Sigmoid colon (tissue), 7 donors: ENCODE measurements around the gene LLGL2. TPM values are rescaled to one million over a fixed set of nuclear protein-coding genes. Genes with fewer than 3 reads are reported as not detected.

Source experiments
- DNase-seq: peaks from one replicate; pipeline ENCODE4 v3.0.0-alpha.2; 2019
- H3K27ac ChIP-seq, 4 donors: fragments of 200-600 bp; sonication (generic); one replicate each; pipeline ENCODE4 v1.5.1; 2016 to 2019; ENCODE audit warnings: mild to moderate bottlenecking in 1 of 4
- H3K27me3 ChIP-seq, 3 donors: fragments of 200-600 bp; sonication (generic); one replicate each; pipeline ENCODE4 v1.5.1; 2019; ENCODE audit warnings: mild to moderate bottlenecking in 1 of 3
- H3K36me3 ChIP-seq, 4 donors: fragments of 200-600 bp; sonication (generic); one replicate each; pipeline ENCODE4 v1.5.1; 2016 to 2019
- H3K4me1 ChIP-seq, 4 donors: fragments of 200-600 bp; sonication (generic); one replicate each; pipeline ENCODE4 v1.5.1; 2017 to 2019
- H3K4me3 ChIP-seq, 4 donors: fragments of 200-600 bp; sonication (generic); one replicate each; pipeline ENCODE4 v1.5.1; 2017 to 2019; ENCODE audit warnings: mild to moderate bottlenecking in 2 of 4, moderate library complexity in 1 of 4
- H3K9me3 ChIP-seq, 4 donors: fragments of 200-600 bp in 3 of 4; sonication (generic) in 3 of 4; one replicate each; pipeline versions ENCODE4 v1.5.1 to v1.6.1; 2013 to 2019
- EP300 ChIP-seq, 4 donors: sonication (generic); formaldehyde crosslinking; IDR thresholded peaks; one replicate each; pipeline ENCODE4 v1.6.1; 2017; ENCODE audit warnings: antibody characterized with exemption in 4 of 4
- POLR2A ChIP-seq, 2 donors: fragments of 450-650 bp; IDR thresholded peaks; one replicate each; pipeline ENCODE4 v1.6.1; 2016; ENCODE audit warnings: antibody characterized with exemption in 2 of 2, mild to moderate bottlenecking in 2 of 2, moderate library complexity in 2 of 2
- POLR2AphosphoS5 ChIP-seq, 4 donors: sonication (generic); formaldehyde crosslinking; IDR thresholded peaks; one replicate each; pipeline ENCODE4 v1.6.1; 2017; ENCODE audit warnings: antibody characterized with exemption in 4 of 4
- WGBS, 2 donors: extraction: QIAGEN DNeasy Blood & Tissue Kit; methylation state at CpG; one replicate each; pipeline ENCODE4 v1.1.7; 2013; 5-methylcytosine and 5-hydroxymethylcytosine counted together
- intact Hi-C: fragments of 100-400 bp; cut with DNase I; formaldehyde crosslinking; loops from one replicate; pipeline ENCODE4 v1.15.1; 2023
- polyA plus RNA-seq, 3 donors: library from polyadenylated mRNA; stranded (reverse); fragments of 200-250 nt; gene quantifications; one replicate each; pipeline ENCODE4 v1.2.3, GENCODE V29; 2013
- total RNA-seq, 4 donors: library from RNA; depleted of rRNA; stranded (reverse); fragments of >200 nt; gene quantifications; one replicate each; pipeline ENCODE4 v1.1.0, GENCODE V29; 2016
- TF ChIP-seq, protein P1 (sequence below), 4 experiments: fragments of 450-650 bp in 3 of 4; fragments of 200-600 bp in 1 of 4; IDR thresholded peaks; one replicate each; pipeline ENCODE4 v1.5.1; 2016 to 2019; ENCODE audit warnings: antibody characterized with exemption in 4 of 4, mild to moderate bottlenecking in 3 of 4, moderate library complexity in 2 of 4
- donor health status: healthy with polysubstance abuse.
- donor health status: Bipolar disorder and iron deficiency.
- donor health status: healthy.

LLGL2 gene
- total and polyA plus RNA-seq, 7 donors = 1.4 to 299 (median 5.0) TPM

DNA sequence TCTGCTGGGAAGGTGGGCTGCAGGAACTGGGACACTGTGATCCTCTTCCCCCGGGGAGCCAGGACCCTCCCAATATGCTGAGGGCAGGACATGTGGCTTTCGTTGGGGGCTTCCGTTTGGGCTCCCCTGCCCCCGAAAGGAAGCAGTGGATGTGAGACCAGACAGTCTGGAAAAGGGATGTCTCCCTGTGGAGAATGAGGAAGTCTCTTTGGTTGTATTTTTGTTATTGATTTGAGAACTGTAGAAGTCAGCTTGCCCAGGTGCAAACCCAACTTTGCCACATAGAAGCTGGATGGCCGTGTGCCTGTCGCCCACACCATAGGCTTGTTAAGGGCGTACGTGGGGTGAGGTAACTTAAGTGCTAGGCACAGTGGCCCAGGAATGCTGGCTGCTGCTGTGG, 18.8 kb downstream of the LLGL2 start:
- H3K4me3 ChIP-seq = no peak overlapping the region
- no peaks in the 10 kb centered on the region for H3K27me3 ChIP-seq
- DNase-seq = no peak
- TF ChIP-seq EP300 (IDR thresholded peaks at IDR 0.05) = no peak
- no peak for TF ChIP-seq POLR2AphosphoS5 (IDR thresholded peaks at IDR 0.05)
- TF ChIP-seq, protein P1, sequence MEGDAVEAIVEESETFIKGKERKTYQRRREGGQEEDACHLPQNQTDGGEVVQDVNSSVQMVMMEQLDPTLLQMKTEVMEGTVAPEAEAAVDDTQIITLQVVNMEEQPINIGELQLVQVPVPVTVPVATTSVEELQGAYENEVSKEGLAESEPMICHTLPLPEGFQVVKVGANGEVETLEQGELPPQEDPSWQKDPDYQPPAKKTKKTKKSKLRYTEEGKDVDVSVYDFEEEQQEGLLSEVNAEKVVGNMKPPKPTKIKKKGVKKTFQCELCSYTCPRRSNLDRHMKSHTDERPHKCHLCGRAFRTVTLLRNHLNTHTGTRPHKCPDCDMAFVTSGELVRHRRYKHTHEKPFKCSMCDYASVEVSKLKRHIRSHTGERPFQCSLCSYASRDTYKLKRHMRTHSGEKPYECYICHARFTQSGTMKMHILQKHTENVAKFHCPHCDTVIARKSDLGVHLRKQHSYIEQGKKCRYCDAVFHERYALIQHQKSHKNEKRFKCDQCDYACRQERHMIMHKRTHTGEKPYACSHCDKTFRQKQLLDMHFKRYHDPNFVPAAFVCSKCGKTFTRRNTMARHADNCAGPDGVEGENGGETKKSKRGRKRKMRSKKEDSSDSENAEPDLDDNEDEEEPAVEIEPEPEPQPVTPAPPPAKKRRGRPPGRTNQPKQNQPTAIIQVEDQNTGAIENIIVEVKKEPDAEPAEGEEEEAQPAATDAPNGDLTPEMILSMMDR (IDR thresholded peaks at IDR 0.05) = no peak
- no peak for TF ChIP-seq POLR2A (IDR thresholded peaks at IDR 0.05)
- no peaks in the 10 kb centered on the region for H3K9me3 ChIP-seq
- 38 to 70% methylated on average over 8 of the region's 8 CpGs for WGBS, 2 donors
- no peak overlapping the region for H3K27ac ChIP-seq
- no peaks in the 10 kb centered on the region for H3K4me1 ChIP-seq
- intact Hi-C loops = no loop called here
- H3K36me3 ChIP-seq = no peaks in the 10 kb centered on the region

DNA sequence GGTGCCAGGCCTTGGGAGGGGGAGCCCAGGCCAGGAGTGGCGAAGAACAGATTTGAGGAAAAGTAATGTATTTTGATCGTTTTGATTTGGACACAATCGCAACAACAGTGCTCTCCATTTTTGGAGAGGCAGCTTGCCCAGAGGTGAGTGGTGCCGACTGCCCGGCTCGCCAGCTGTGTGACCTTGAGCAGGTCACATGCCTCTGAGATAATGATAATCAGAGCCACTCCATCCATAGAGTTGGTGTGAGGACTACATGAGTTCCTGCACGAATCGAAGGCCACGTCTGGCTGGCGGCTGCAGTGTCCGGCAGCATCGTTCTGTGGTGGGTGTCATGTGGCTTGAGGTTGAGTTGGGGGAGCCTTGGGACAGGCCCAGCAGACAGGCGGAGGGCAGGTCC, 20.7 kb downstream of the LLGL2 start:
- H3K4me1 ChIP-seq = no peaks in the 10 kb centered on the region
- no peaks in the 10 kb centered on the region for H3K9me3 ChIP-seq
- TF ChIP-seq EP300 (IDR thresholded peaks at IDR 0.05) (no peak), POLR2AphosphoS5 (IDR thresholded peaks at IDR 0.05) (no peak), POLR2A (IDR thresholded peaks at IDR 0.05) (no peak)
- TF ChIP-seq, protein P1 (IDR thresholded peaks at IDR 0.05) = no peak
- intact Hi-C loops = no loop called here
- H3K27ac ChIP-seq = no peak overlapping the region
- H3K27me3 ChIP-seq = no peaks in the 10 kb centered on the region
- no peaks in the 10 kb centered on the region for H3K36me3 ChIP-seq
- H3K4me3 ChIP-seq = no peak overlapping the region
- DNase-seq = no peak
- WGBS, 2 donors = 88 to 95% methylated on average over 13 of the region's 13 CpGs

DNA sequence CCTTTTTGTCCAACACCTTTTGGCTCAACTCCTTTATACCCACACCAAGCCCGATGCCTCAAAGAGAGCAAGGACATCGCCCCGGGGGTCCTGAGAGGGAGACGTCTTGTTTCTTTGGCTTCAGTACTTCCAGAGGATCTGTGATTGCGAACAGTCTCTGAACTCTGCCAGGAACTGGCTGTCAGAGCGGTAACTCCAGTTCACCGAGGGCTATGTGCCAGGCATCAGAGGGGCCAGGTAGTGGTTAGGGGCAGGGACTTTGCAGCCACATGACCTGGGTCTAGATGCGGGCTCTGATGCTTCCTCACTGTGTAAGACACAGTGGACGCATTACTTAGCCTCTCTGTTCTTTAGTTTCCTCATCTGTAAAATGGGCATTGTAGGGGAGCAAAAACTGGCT, 21.6 kb downstream of the LLGL2 start:
- H3K27ac ChIP-seq = no peak overlapping the region
- 95 to 97% methylated on average over 9 of the region's 9 CpGs for WGBS, 2 donors
- intact Hi-C loops = no loop called here

DNA sequence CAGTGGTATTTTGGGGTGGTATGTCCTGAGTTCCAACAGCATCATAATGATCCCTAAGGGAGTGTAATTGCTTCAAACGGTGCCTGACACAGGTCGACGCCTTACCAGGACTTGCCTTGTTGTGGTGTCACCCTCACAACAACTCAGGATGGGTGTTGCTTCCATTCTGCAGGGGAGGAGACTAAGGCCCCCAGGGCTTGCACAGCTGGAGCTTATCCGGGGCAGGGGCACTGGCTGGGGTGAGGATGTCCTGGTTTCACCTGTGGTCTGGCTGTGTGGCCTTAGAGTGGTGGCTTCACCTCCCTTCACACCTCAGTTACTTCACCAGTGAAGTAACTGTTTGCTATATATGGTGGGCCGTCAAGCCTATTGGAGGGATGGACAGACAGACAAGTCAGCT, 23.3 kb downstream of the LLGL2 start:
- Histone ChIP-seq H3K4me1 (peaks cover 0 to 13% (median 11%) of the 10 kb centered on the region in 4 donors), H3K4me3 (no peak overlapping the region), H3K27ac (no peak overlapping the region), H3K27me3 (no peaks in the 10 kb centered on the region), H3K9me3 (no peaks in the 10 kb centered on the region), H3K36me3 (no peaks in the 10 kb centered on the region)
- WGBS, 2 donors = 25 to 68% methylated on average over 5 of the region's 5 CpGs
- no peak for TF ChIP-seq POLR2A (IDR thresholded peaks at IDR 0.05)
- no peak for TF ChIP-seq EP300 (IDR thresholded peaks at IDR 0.05)
- no peak for TF ChIP-seq POLR2AphosphoS5 (IDR thresholded peaks at IDR 0.05)
- TF ChIP-seq, protein P1 (IDR thresholded peaks at IDR 0.05) = no peak
- DNase-seq = no peak
- intact Hi-C loops = no loop called here

More for the DNA sequence above, 21.6 kb downstream of the LLGL2 start:
- Histone ChIP-seq H3K4me3 (no peak overlapping the region), H3K4me1 (no peaks in the 10 kb centered on the region), H3K36me3 (no peaks in the 10 kb centered on the region), H3K27me3 (no peaks in the 10 kb centered on the region), H3K9me3 (no peaks in the 10 kb centered on the region)
- TF ChIP-seq POLR2AphosphoS5 (IDR thresholded peaks at IDR 0.05) (no peak), EP300 (IDR thresholded peaks at IDR 0.05) (no peak), POLR2A (IDR thresholded peaks at IDR 0.05) (no peak)
- TF ChIP-seq, protein P1 (IDR thresholded peaks at IDR 0.05) = no peak
- no peak for DNase-seq
